Panc1 (cell line): Measurements from ENCODE around the gene UGGT2.

ENCODE experiments used
- POLR2AphosphoS5 ChIP-seq: IDR thresholded peaks from 2 replicates; pipeline ENCODE4 v1.6.1; 2012; ENCODE audit warnings: mild to moderate bottlenecking, low read depth, low read length, moderate library complexity
- SIN3A ChIP-seq: IDR thresholded peaks from 2 replicates; pipeline ENCODE4 v1.6.1; 2012; ENCODE audit warnings: low read depth, mild to moderate bottlenecking, low read length, moderate library complexity, borderline replicate concordance; ENCODE audit not compliant: insufficient read depth
- TCF7L2 ChIP-seq: IDR thresholded peaks from 2 replicates; pipeline ENCODE4 v1.6.1; 2011; ENCODE audit warnings: mild to moderate bottlenecking, low read depth, low read length, inconsistent platforms
- TF ChIP-seq, protein P1 (sequence below): fragments of 450-650 bp; IDR thresholded peaks from 2 replicates; pipeline ENCODE4 v1.5.1; 2017; ENCODE audit warnings: mild to moderate bottlenecking
- TF ChIP-seq, protein P2 (sequence below), 2 experiments: IDR thresholded peaks; 2 replicates each; pipeline ENCODE4 v1.6.1; 2011 to 2012; ENCODE audit warnings: low read depth in 2 of 2, control low read depth in 1 of 2, low read length in 1 of 2, mild to moderate bottlenecking in 1 of 2, moderate library complexity in 1 of 2; ENCODE audit not compliant: insufficient read depth in 1 of 2

DNA sequence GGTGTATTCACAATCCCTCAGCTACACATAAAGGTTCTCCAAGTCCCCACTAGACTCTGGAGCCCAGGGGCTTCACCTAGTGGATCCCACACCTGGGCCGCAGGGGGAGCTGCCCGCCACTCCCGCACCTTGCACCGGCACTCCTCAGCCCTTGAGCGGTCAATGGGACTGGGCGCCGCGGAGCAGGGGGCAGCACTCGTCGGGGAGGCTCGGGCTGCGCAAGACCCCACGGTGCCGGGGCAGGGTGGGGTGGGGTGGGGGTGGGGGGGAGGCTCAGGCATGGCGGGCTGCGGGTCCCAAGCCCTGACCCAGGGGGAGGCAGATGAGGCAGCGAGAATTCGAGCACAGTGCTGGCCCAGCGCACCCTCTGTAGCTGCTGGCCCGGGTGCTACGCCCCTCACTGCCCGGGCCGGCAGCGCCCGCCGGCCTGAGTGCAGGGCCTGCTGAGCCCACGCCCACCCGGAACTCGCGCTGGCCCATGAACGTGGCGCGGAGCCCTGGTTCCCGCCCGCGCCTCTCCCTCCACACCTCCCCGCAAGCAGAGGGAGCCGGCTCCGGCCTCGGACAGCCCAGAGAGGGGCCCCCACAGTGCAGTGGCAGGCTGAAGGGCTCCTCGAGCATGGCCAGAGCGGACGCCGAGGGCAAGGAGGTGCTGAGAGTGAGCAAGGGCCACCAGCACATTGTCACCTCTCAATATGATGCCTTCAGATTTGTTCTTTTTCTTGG is 121.7 kb downstream of the UGGT2 start:
- TF ChIP-seq, protein P1, sequence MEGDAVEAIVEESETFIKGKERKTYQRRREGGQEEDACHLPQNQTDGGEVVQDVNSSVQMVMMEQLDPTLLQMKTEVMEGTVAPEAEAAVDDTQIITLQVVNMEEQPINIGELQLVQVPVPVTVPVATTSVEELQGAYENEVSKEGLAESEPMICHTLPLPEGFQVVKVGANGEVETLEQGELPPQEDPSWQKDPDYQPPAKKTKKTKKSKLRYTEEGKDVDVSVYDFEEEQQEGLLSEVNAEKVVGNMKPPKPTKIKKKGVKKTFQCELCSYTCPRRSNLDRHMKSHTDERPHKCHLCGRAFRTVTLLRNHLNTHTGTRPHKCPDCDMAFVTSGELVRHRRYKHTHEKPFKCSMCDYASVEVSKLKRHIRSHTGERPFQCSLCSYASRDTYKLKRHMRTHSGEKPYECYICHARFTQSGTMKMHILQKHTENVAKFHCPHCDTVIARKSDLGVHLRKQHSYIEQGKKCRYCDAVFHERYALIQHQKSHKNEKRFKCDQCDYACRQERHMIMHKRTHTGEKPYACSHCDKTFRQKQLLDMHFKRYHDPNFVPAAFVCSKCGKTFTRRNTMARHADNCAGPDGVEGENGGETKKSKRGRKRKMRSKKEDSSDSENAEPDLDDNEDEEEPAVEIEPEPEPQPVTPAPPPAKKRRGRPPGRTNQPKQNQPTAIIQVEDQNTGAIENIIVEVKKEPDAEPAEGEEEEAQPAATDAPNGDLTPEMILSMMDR = no peak
- TF ChIP-seq POLR2AphosphoS5 (no peak), SIN3A (no peak), TCF7L2 (no peak)
- TF ChIP-seq, protein P2, sequence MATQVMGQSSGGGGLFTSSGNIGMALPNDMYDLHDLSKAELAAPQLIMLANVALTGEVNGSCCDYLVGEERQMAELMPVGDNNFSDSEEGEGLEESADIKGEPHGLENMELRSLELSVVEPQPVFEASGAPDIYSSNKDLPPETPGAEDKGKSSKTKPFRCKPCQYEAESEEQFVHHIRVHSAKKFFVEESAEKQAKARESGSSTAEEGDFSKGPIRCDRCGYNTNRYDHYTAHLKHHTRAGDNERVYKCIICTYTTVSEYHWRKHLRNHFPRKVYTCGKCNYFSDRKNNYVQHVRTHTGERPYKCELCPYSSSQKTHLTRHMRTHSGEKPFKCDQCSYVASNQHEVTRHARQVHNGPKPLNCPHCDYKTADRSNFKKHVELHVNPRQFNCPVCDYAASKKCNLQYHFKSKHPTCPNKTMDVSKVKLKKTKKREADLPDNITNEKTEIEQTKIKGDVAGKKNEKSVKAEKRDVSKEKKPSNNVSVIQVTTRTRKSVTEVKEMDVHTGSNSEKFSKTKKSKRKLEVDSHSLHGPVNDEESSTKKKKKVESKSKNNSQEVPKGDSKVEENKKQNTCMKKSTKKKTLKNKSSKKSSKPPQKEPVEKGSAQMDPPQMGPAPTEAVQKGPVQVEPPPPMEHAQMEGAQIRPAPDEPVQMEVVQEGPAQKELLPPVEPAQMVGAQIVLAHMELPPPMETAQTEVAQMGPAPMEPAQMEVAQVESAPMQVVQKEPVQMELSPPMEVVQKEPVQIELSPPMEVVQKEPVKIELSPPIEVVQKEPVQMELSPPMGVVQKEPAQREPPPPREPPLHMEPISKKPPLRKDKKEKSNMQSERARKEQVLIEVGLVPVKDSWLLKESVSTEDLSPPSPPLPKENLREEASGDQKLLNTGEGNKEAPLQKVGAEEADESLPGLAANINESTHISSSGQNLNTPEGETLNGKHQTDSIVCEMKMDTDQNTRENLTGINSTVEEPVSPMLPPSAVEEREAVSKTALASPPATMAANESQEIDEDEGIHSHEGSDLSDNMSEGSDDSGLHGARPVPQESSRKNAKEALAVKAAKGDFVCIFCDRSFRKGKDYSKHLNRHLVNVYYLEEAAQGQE (IDR thresholded peaks at IDR 0.05; ENCODE audit: insufficient read depth in 1 of 2, low read depth in 2 of 2, low read length in 1 of 2) = no peak
